Activated CD4-positive, alpha-beta T cell treated with anti-CD3 and anti-CD28 coated beads for 1 hour (primary cell): ENCODE measurements around the gene ATP2B2.
"Not testable (repeated sequence)": the region's sequence is repeated elsewhere in the genome, so short reads cannot be mapped to it uniquely, and the experiment has no call there.

Source experiments
- DNase-seq: peaks from one replicate; pipeline ENCODE4 v3.0.0-alpha.2; 2020

The ATP2B2 gene

DNA sequence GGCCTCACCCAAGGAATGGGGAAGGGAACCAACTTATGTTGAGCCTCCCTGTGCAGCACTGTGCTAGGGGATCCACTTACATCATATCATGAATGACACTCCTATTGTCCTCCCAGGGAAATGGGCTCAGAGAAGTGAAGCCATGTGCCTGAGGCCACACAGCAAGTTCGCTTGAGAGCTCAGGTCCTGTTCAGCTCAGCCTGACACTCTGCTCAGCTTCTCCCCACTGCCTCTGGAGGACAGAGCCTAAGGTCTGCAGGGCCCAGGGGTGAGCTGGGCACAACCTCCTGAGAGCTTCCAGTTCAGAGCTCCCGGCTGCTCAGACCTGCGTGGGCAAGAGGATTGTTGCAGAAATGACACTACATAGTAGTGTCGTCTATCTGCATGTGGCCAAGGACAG, 108.5 kb downstream of the ATP2B2 start:
- no peak for DNase-seq

DNA sequence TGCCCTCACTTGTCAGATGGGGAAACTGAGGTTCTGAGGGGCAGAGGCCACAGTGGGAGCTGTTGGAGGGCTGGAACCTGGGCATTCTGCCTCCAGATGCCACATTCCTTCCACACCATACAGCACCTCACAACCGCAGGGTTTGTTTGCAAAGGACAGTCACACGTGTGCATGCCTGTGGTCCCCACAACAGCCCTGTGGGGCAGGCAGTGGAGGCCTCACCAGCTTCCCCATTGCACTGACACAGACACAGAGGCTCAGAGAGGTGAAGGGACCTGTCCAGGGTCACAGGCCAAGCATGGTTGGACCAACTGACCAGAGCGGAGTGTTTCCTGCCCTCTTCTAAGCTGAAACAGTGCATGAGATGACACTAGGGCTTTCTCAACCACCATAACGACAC, 109.3 kb downstream of the ATP2B2 start:
- DNase-seq: no peak

DNA sequence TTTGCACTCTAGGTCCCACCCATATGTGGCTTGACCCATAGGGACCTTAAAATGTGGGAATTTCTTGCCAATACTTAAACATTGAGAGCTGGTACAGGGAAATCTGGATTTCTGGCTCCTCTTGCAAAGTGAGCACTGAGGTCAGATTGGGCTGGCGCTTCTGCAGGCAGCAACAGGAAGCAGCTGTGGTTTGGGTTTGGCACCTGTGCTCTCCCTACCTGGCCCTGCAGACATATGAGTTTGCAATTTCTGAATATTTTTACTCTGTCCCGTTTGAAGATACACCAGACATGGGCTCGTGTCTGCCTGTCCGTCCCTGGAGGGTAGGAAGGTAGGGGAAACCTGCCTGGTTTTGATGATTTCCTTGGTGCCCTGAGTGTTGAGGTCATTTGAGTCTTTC, 109.7 kb downstream of the ATP2B2 start:
- DNase-seq: no peak

DNA sequence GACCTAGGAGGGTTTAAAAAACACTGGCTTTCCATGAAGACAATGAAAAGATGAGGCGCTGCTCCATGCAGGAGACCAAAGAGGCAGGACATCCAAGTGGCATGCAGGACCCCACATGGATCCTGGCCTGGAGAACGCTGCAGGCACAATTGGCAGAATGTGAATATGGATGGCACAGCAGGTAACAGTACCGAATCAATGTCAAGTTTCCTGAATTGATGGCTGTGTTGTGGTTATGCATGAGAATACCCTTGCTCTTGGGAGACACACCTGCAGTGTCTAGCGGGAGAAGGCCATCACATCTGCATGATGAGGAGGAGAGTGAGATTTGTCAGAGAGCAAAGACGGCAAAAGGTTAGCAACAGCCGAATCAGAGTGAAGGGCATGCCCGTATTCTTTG, 110.2 kb downstream of the ATP2B2 start:
- DNase-seq: no peak

- DNase-seq: no peak
Observed at GRCh38 chr3:10394491-10395025, 110.8 kb downstream of the ATP2B2 start.

GRCh38 chr3:10393514-10393913, 111.9 kb downstream of the ATP2B2 start:
- no peak for DNase-seq

DNA sequence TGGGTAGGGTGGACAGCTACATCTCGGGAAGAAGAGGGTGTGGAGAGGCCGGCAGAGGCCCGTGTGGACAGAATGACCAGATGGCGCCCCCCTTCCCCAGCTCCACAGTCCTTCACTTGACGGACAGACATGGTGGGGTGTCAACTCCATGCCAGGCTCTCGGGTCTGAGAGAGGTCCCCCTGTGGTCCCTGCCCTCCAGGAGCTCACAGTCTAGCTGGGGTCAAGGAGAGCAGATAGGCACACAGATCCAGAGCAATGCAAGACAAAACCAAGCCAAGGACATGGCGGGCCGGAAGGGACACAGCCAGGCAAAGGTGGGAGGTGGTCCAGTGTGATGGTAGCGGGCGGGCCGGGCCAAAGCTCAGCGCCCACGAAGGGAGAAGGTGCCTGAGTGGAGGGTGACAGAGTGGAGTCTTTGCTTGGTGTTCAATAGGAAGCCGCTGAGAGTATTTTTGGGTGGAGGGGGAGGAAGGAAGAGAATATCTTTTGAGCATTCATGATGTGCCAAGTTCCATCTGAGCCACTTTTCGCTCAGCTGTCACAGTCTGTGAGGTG, 112.4 kb downstream of the ATP2B2 start:
- DNase-seq: no peak

DNA sequence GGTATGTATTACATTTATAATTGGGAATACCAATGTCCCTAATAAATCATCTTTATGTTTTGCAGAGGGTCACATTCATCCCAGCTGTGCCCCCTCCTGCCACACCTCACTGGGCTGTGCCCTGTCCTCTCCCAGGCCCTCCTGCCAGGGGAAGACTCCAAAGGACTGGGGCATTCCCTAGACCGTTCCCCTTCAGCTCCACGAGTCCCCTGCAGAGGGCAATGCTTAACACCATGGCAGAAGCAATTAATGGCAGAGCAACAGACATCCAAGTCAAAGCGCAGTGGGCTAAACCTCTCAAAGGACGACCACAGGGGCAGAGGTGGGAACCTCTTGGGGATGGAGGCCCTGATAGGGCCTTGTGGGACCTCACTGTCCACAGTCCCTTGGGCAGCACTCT, 113.1 kb downstream of the ATP2B2 start:
- no peak for DNase-seq

DNA sequence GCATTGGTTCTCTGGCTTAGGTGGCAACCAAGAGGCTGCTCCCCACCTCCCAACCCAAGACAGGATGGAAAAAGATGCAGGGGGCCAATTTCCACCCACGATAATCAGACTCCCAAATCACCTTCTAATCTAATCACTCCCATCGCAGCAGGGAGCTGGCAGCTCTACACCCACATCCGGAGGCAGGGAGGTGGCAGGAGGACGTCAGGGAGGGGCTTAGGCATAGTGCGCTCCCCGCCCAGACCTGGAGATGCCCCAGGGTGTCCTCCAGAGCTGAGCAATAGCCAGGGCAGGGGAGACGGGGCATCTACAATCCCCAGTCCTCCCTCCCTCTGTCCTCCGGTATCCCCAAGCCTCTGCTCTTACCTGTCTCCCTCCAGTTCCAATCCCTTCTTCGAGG, 114.0 kb downstream of the ATP2B2 start:
- DNase-seq: no peak

DNA sequence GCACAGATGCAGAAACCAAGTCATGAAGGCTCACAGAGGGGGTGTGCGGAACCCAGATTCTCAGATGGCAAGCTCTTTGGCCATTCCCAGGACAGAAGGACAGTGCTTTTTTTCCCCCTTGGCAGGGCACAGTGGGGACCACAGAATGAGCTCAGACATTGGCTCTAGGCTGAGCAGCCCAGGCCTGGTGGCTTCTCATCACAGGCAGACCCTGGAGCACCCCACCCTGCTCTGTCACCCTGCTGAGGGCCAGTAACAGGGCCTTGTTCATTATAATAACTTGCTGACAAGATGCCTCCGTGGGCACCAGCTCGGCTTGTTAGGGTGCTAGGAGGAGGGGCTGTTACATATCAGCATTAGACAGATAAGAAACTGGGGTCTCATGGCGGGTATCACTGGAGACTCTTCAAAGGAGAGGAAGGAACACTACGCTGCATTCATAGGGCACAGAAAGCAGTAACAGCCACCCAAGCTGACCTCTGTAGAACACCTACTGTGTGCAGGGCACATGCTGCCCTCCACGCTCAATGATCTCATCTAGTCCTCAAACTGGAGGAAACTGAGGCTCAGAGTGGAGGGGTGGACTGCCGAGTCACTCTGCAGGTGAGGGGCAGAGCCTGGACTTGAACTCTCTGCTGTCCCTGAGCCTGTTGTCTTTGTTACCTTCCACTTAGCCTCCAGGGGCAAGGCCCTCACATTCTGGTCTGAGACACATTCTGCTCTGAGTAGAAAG, 114.6 kb downstream of the ATP2B2 start:
- no peak for DNase-seq

DNA sequence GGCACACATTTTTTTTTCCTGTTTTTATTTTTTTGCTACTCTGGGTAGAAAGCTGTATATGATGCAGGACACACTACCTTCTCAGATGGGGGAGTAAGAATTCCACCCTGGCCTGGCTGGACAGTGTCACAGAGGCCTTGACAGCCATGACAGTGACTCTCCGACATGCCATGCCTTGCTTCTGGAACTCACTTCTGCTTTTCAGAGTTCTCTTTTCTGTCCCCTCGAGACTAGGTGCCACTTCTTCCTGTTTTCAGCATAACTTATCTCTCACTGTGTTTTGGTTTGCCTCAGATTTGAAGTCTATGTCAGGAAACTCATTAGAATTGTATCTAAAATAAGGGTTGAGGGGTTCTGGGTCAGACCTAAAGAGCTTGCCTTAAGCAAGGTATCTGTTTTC, 115.4 kb downstream of the ATP2B2 start:
- no peak for DNase-seq

DNA sequence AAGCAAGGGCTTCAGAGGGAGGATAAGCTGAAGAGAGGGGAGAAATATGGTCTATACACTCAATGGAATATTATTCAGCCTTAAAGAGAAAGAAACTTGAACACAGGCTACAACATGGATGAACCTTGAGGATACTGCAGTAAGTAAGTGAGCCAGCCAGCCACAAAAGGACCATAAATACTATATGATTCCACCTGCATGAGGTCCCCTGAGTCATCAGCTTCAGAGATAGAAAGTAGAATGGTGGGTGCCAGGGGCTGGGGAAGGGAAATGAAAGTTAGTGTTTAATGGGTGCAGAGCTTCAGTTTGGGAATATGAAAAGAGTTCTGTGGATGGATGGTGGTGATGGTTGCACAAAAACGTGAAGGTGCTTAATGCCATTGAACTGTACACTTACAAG, 116.0 kb downstream of the ATP2B2 start:
- no peak for DNase-seq

DNA sequence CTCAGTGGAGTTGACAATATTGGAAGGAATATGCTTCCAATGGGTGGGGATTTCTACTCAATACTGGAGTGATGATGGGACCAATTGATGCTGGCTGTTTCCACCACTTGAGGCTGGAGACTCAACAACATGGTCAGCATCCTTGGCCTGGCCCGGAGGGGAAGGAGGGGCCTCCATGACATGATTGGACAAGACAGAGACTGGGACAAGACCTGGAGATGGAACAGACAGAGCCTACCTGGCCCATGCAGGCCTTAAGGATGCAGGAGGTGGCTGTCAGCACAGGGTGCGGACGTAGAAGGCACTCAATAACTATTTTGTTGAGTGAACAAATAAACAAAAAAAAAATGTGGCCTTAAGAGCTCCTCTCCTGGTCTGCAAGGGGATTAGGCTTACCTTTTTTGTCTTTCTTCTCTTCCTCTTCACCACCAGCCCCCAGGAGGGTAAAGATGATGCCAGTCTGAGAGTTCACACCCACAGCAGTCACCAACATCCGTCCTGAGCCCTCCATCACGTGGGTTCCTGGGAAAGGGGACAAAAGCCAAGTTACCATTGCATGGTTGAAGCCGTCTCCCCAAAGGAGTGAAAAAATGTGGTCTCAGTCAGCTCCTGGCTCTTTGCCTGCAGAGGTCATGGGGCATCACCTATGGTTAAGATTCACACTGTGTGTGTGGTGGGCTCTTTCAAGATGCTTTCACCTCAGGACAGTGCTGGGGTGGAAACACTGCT, 117.3 kb downstream of the ATP2B2 start:
- no peak for DNase-seq

DNA sequence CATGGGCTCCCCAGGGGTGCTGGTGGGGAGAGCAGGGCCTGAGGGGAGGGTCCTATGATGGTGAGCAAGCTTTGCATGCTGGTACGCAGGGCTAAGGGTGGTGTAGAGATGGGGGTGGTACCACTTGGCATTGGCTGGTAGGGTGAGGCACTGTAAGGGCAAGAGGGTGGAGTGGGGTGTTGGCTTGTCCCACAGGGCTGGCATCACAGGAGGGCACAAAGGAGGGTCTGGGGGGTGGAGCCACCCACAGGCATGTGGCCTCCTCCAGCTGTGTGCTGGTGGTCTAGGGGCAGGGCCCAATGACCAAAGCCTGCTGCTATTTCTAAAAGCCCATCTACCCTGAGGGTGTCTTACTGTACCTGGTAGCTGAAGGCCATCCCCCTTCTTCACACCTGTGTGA, 119.3 kb downstream of the ATP2B2 start:
- no peak for DNase-seq

GRCh38 chr3:10384541-10385360, 120.6 kb downstream of the ATP2B2 start:
- DNase-seq: no peak

GRCh38 chr3:10383850-10384248, 121.5 kb downstream of the ATP2B2 start:
- no peak for DNase-seq

DNA sequence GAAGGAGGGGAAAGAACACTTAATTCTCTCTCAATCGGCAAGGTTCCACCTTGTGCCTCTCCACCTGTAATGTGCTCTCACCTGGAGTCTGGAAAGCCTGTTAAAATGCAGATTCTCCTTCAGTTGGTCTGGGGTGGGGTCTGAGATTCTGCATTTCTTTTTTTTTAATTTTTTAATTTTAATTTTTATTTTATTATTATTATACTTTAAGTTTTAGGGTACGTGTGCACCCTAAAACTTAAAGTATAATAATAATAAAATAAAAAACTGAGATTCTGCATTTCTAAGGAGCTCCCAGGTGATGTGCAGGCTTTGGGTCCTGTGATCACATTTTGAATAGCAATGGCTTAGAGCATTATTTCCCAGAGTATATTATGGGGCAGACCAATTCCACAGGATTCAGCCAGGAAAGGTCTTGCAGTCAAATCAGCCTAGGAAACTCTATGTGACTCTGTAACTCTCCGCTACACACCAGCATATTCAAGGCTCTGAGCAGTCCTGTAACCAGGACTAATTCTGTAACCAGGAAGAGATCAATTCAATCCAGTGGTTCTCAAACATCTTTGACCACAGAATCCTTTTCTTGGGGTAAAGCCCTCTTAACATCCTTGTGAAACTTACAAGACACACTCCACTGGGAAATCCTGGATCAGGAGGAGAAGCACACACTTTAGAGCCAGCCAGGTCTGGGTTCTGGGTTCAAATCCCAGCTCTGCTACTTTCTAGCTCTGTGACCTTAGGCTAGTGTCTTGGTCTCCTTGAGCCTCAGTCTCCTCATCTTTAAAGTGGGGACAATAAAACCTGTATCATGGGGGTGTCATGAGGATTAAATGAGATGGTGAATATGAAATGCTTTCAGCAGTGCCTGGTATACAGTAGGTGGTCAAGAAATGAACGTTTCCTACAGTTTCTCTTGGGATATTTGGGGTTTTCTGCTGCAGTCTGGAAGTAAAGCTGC, 122.2 kb downstream of the ATP2B2 start:
- DNase-seq: no peak

- DNase-seq: not testable (repeated sequence)
Observed at GRCh38 chr3:10382445-10382844, 122.9 kb downstream of the ATP2B2 start.

- DNase-seq: no peak
Observed at GRCh38 chr3:10381336-10381735, 124.0 kb downstream of the ATP2B2 start.

GRCh38 chr3:10380906-10381305, 124.5 kb downstream of the ATP2B2 start:
- no peak for DNase-seq

DNA sequence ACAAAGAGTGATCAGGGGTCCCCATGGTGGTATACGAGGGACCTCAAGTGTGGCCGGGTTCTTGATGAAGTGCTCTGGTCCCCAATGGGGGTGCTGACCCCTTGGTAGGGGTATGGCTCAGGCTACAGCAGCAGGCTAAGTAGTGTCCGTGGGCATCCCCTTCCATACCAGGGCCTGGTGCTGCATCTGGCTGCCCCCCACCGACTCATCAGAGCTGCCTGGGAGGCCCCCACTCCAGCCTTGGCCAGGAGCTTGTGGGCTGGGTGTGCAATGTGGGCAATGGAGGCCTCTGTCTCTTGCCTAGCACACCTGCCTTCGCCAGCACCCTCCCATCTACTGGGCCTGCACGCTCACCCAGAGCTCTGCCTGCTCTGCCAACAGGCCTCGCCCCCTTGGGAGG, 125.4 kb downstream of the ATP2B2 start:
- no peak for DNase-seq

- DNase-seq: no peak
Observed at GRCh38 chr3:10379161-10379560, 126.2 kb downstream of the ATP2B2 start.
